ENCODE results near the gene GRAP.

- no peak for TF ChIP-seq CTCF (IDR thresholded peaks at IDR 0.05)
- TF ChIP-seq EP300 (IDR thresholded peaks at IDR 0.05), result no peak
- TF ChIP-seq POLR2A (IDR thresholded peaks at IDR 0.05; ENCODE audit: low read depth), result no peak
Observed at GRCh38 chr17:19016881-19017280, 29.9 kb downstream of the GRAP start.

Data from esophagus muscularis mucosa (tissue), 4 donors.